Duodenal mucosa (tissue), 2 donors: ENCODE data around the gene GOLPH3.
"Not testable (repeated sequence)": the region's sequence is repeated elsewhere in the genome, so short reads cannot be mapped to it uniquely, and the experiment has no call there.

Experiments used
- H3K27ac ChIP-seq: one replicate; pipeline ENCODE4 v1.7.0; 2013; ENCODE audit warnings: low read depth, low read length
- H3K27me3 ChIP-seq, 2 donors: one replicate each; pipeline ENCODE4 v1.7.0; 2013; ENCODE audit warnings: low read length in 2 of 2, control low read depth in 1 of 2; ENCODE audit not compliant: insufficient read depth in 2 of 2, control insufficient read depth in 1 of 2
- H3K36me3 ChIP-seq, 2 donors: one replicate each; pipeline ENCODE4 v1.7.0; 2013; ENCODE audit warnings: low read length in 2 of 2, control low read depth in 1 of 2; ENCODE audit not compliant: insufficient read depth in 2 of 2, control insufficient read depth in 1 of 2
- H3K4me1 ChIP-seq, 2 donors: one replicate each; pipeline ENCODE4 v1.7.0; 2013; ENCODE audit warnings: low read length in 2 of 2, control low read depth in 1 of 2; ENCODE audit not compliant: insufficient read depth in 2 of 2, control insufficient read depth in 1 of 2
- H3K4me3 ChIP-seq, 2 donors: one replicate each; pipeline ENCODE4 v1.7.0; 2013; ENCODE audit warnings: low read length in 2 of 2, low read depth in 1 of 2
- H3K9ac ChIP-seq, 2 donors: one replicate each; pipeline ENCODE4 v1.7.0; 2013; ENCODE audit warnings: low read length in 2 of 2, low read depth in 1 of 2
- H3K9me3 ChIP-seq, 2 donors: one replicate each; pipeline ENCODE4 v1.7.0; 2013; ENCODE audit warnings: low read length in 2 of 2, control low read depth in 1 of 2; ENCODE audit not compliant: control insufficient read depth in 1 of 2

Gene GOLPH3

GRCh38 chr5:32123889-32124676, 50.0 kb downstream of the GOLPH3 start:
- no peak overlapping the region for H3K4me3 ChIP-seq
- H3K36me3 ChIP-seq = peaks cover 11 to 56% of the 10 kb centered on the region in 2 donors
- H3K27me3 ChIP-seq = no peaks in the 10 kb centered on the region
- no peak overlapping the region for H3K27ac ChIP-seq
- no peak overlapping the region for H3K9ac ChIP-seq
- no peaks in the 10 kb centered on the region for H3K4me1 ChIP-seq
- H3K9me3 ChIP-seq = no peaks in the 10 kb centered on the region

GRCh38 chr5:32123058-32123805, 50.9 kb downstream of the GOLPH3 start:
- Histone ChIP-seq H3K27ac (no peak overlapping the region), H3K36me3 (peaks cover 11 to 55% of the 10 kb centered on the region in 2 donors), H3K27me3 (no peaks in the 10 kb centered on the region), H3K4me3 (no peak overlapping the region), H3K9me3 (no peaks in the 10 kb centered on the region), H3K9ac (no peak overlapping the region), H3K4me1 (no peaks in the 10 kb centered on the region)

GRCh38 chr5:32118922-32119321, 55.2 kb downstream of the GOLPH3 start:
- H3K9ac ChIP-seq, H3K4me3 ChIP-seq, H3K27me3 ChIP-seq, H3K27ac ChIP-seq, H3K4me1 ChIP-seq, H3K9me3 ChIP-seq: not testable (repeated sequence)
- peaks cover 3 to 42% of the 10 kb centered on the region in 2 donors for H3K36me3 ChIP-seq

- Histone ChIP-seq H3K27ac (no peak overlapping the region), H3K9ac (no peak overlapping the region), H3K27me3 (no peaks in the 10 kb centered on the region), H3K4me1 (no peaks in the 10 kb centered on the region), H3K9me3 (no peaks in the 10 kb centered on the region), H3K4me3 (no peak overlapping the region), H3K36me3 (peaks cover 9 to 42% of the 10 kb centered on the region in 2 donors)
Observed at GRCh38 chr5:32116574-32117313, 57.4 kb downstream of the GOLPH3 start.

GRCh38 chr5:32115985-32116384, 58.1 kb downstream of the GOLPH3 start:
- peaks cover 10 to 41% of the 10 kb centered on the region in 2 donors for H3K36me3 ChIP-seq

GRCh38 chr5:32110111-32110696, 63.9 kb downstream of the GOLPH3 start:
- no peaks in the 10 kb centered on the region for H3K4me1 ChIP-seq
- H3K36me3 ChIP-seq = peaks cover 10 to 72% of the 10 kb centered on the region in 2 donors
- no peak overlapping the region for H3K9ac ChIP-seq
- no peak overlapping the region for H3K27ac ChIP-seq
- no peak overlapping the region for H3K4me3 ChIP-seq
- H3K9me3 ChIP-seq = no peaks in the 10 kb centered on the region
- H3K27me3 ChIP-seq = no peaks in the 10 kb centered on the region

More at GRCh38 chr5:32115985-32116384, 58.1 kb downstream of the GOLPH3 start:
- H3K27me3 ChIP-seq = no peaks in the 10 kb centered on the region
- H3K9me3 ChIP-seq = no peaks in the 10 kb centered on the region
- no peak overlapping the region for H3K9ac ChIP-seq
- no peaks in the 10 kb centered on the region for H3K4me1 ChIP-seq
- no peak overlapping the region for H3K4me3 ChIP-seq
- no peak overlapping the region for H3K27ac ChIP-seq

- Histone ChIP-seq H3K4me3 (no peak overlapping the region), H3K27ac (no peak overlapping the region), H3K36me3 (peaks cover 10 to 80% of the 10 kb centered on the region in 2 donors), H3K27me3 (no peaks in the 10 kb centered on the region), H3K9me3 (no peaks in the 10 kb centered on the region), H3K4me1 (no peaks in the 10 kb centered on the region), H3K9ac (no peak overlapping the region)
Observed at GRCh38 chr5:32109236-32109635, 64.9 kb downstream of the GOLPH3 start.

GRCh38 chr5:32108167-32108566, 66.0 kb downstream of the GOLPH3 start:
- H3K27me3 ChIP-seq = no peaks in the 10 kb centered on the region
- peaks cover 19 to 81% of the 10 kb centered on the region in 2 donors for H3K36me3 ChIP-seq
- no peak overlapping the region for H3K9ac ChIP-seq
- no peaks in the 10 kb centered on the region for H3K9me3 ChIP-seq
- no peak overlapping the region for H3K27ac ChIP-seq
- H3K4me1 ChIP-seq = no peaks in the 10 kb centered on the region
- no peak overlapping the region for H3K4me3 ChIP-seq

GRCh38 chr5:32107291-32107690, 66.8 kb downstream of the GOLPH3 start:
- peaks cover 14 to 84% of the 10 kb centered on the region in 2 donors for H3K36me3 ChIP-seq
- no peaks in the 10 kb centered on the region for H3K27me3 ChIP-seq
- no peak overlapping the region for H3K9ac ChIP-seq
- no peak overlapping the region for H3K4me3 ChIP-seq
- H3K4me1 ChIP-seq = no peaks in the 10 kb centered on the region
- H3K27ac ChIP-seq = no peak overlapping the region
- no peaks in the 10 kb centered on the region for H3K9me3 ChIP-seq
